GM23248 (cell line): Measurements from ENCODE around the gene TUFM. TPM values are rescaled to one million over a fixed set of nuclear protein-coding genes. Genes with fewer than 3 reads are reported as not detected.
"Not testable (repeated sequence)": the region's sequence is repeated elsewhere in the genome, so short reads cannot be mapped to it uniquely, and the experiment has no call there.

ENCODE experiments used
- DNase-seq: peaks from one replicate; pipeline ENCODE4 v3.0.0-alpha.2; 2015
- H2AFZ ChIP-seq: fragments of 200-600 bp; sonication (generic); 2 replicates; pipeline ENCODE4 v1.6.1; 2016; ENCODE audit warnings: antibody characterized with exemption
- H3F3A ChIP-seq: fragments of 200-600 bp; sonication (generic); 2 replicates; pipeline ENCODE4 v1.6.1; 2016; ENCODE audit warnings: mild to moderate bottlenecking, antibody characterized with exemption, mixed run types; ENCODE audit not compliant: insufficient read depth
- H3K27ac ChIP-seq: fragments of 200-600 bp; sonication (generic); 2 replicates; pipeline ENCODE4 v1.5.1; 2016; ENCODE audit warnings: mild to moderate bottlenecking
- H3K27me3 ChIP-seq: fragments of 200-600 bp; sonication (generic); replicated peaks from 2 replicates; pipeline ENCODE4 v1.6.1; 2016; ENCODE audit warnings: mild to moderate bottlenecking; ENCODE audit not compliant: insufficient read depth
- H3K36me3 ChIP-seq: fragments of 200-600 bp; sonication (generic); 2 replicates; pipeline ENCODE4 v1.6.1; 2016; ENCODE audit warnings: low read depth, mild to moderate bottlenecking
- H3K4me1 ChIP-seq: fragments of 200-600 bp; sonication (generic); 2 replicates; pipeline ENCODE4 v1.6.1; 2016; ENCODE audit warnings: mild to moderate bottlenecking; ENCODE audit not compliant: insufficient read depth
- H3K4me2 ChIP-seq: fragments of 200-600 bp; sonication (generic); one replicate; pipeline ENCODE4 v1.6.1; 2016; ENCODE audit warnings: mild to moderate bottlenecking; ENCODE audit not compliant: unreplicated experiment
- H3K4me3 ChIP-seq: fragments of 200-600 bp; sonication (generic); 2 replicates; pipeline ENCODE4 v1.5.1; 2016; ENCODE audit warnings: mild to moderate bottlenecking
- H3K79me2 ChIP-seq: fragments of 200-600 bp; sonication (generic); 2 replicates; pipeline ENCODE4 v1.6.1; 2016; ENCODE audit warnings: mild to moderate bottlenecking; ENCODE audit not compliant: insufficient read depth
- H3K9ac ChIP-seq: fragments of 200-600 bp; sonication (generic); 2 replicates; pipeline ENCODE4 v1.6.1; 2016; ENCODE audit warnings: mild to moderate bottlenecking
- H3K9me2 ChIP-seq: fragments of 200-600 bp; sonication (generic); 2 replicates; pipeline ENCODE4 v1.6.1; 2016; ENCODE audit warnings: mixed run types, mild to moderate bottlenecking, moderate library complexity; ENCODE audit not compliant: insufficient read depth
- H3K9me3 ChIP-seq: fragments of 200-600 bp; sonication (generic); one replicate; pipeline ENCODE4 v1.6.1; 2017; ENCODE audit warnings: low read depth
- H4K20me1 ChIP-seq: fragments of 200-600 bp; sonication (generic); 2 replicates; pipeline ENCODE4 v1.6.0; 2016; ENCODE audit not compliant: insufficient read depth
- EZH2 ChIP-seq: fragments of 200-600 bp; sonication (generic); IDR thresholded peaks from 2 replicates; pipeline ENCODE4 v1.6.1; 2018; ENCODE audit warnings: antibody characterized with exemption, mild to moderate bottlenecking; ENCODE audit not compliant: insufficient read depth, poor library complexity, severe bottlenecking
- EZH2phosphoT487 ChIP-seq: fragments of 200-600 bp; sonication (generic); IDR thresholded peaks from 2 replicates; pipeline ENCODE4 v1.6.1; 2018; ENCODE audit warnings: antibody characterized with exemption, moderate library complexity, mild to moderate bottlenecking, low read depth; ENCODE audit not compliant: insufficient read depth
- WGBS, 2 experiments: methylation state at CpG; one replicate each; pipeline ENCODE4 v1.1.6; 2015 to 2017; ENCODE audit warnings: low lambda C conversion rate in 2 of 2, low coverage in 1 of 2; ENCODE audit errors: missing lambda C conversion rate in 2 of 2; 5-methylcytosine and 5-hydroxymethylcytosine counted together
- in situ Hi-C: fragments of 300-500 bp; cut with MboI; formaldehyde crosslinking; loops from 2 replicates; pipeline ENCODE4 v1.15.0; 2020
- polyA plus RNA-seq: library from polyadenylated mRNA; unstranded; fragments of >200 nt; fragmentation: Nextera tagmentation; extraction: Ambion mirVana; gene quantifications from 2 replicates; pipeline ENCODE4 v1.2.1, GENCODE V29; 2016
- total RNA-seq: library from RNA; depleted of rRNA; stranded (reverse); fragments of >200 nt; shearing (Covaris generic); gene quantifications from 2 replicates; pipeline ENCODE4 v1.2.3, GENCODE V29; 2014

The TUFM gene
- total and polyA plus RNA-seq, 2 experiments from 2014 or later: 95.2 to 141 TPM

GRCh38 chr16:28823291-28823872 lies 22.8 kb downstream of the TUFM start:
- peaks cover 83% of the 10 kb centered on the region for H3K79me2 ChIP-seq
- H3K9me3 ChIP-seq: no peaks in the 10 kb centered on the region
- peaks cover 6% of the 10 kb centered on the region; the same call in 1 of the 2 replicates for H4K20me1 ChIP-seq
- no peak for TF ChIP-seq EZH2phosphoT487
- TF ChIP-seq EZH2: no peak
- no peaks in the 10 kb centered on the region for H3K27me3 ChIP-seq
- no peaks in the 10 kb centered on the region for H3K9me2 ChIP-seq
- H3K4me2 ChIP-seq: peak overlapping the region; percentile 58
- peaks cover 7% of the 10 kb centered on the region; the same call in 1 of the 2 replicates for H3F3A ChIP-seq
- in situ Hi-C loops: no loop called here
- peaks cover 26% of the 10 kb centered on the region for H3K4me1 ChIP-seq
- peak; percentile 65 for DNase-seq
- H3K9ac ChIP-seq: peak overlapping the region; percentile 94
- peaks cover 27% of the 10 kb centered on the region for H3K36me3 ChIP-seq
- H3K4me3 ChIP-seq: peak overlapping the region; percentile 91
- H2AFZ ChIP-seq: peak overlapping the region; percentile 92
- 1 to 3% methylated on average over 29 to 57 of the region's 62 CpGs for WGBS, 2 experiments
- peak overlapping the region; percentile 89 for H3K27ac ChIP-seq

DNA sequence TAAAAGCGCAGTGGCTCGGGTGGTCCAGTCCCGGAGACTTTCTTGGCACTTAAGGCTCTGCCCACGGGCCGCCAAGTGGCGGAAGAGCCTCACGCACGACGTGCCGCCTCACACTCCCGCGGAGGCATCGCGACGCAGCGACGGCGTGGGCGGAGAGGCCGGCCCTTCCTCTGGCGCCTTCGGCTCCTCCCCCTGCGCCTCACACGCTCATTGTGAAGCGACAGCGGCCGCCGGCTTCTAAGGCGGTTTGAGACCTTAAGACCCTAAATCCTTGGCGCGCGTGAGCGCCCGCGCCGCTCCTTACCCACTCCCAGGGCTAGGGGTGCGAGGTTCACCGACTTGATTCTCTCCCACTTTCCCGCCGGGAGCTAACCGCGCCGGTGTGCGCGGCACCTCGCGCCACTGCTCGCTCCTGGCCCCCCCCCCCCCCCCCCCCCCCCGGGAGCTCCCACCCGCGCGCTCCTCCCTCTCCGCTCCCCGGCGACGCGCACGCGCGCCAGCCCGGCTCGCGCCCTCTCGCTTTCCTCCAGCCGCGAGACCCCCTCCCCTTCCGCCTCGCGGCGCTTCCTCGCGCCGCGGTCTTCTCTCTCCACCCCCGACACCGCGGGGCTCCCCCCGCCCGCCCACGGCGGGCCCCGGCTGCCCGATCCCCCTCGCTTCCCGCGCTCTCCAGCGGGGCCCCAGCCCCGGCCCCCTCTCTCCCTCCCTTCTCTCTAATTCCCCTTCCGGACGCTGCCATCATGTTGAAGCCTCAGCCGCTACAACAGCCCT lies 23.4 kb downstream of the TUFM start, which contains the start of gene ATXN2L:
Gene ATXN2L, plus strand, starts transcription at position 480 of the 771 bp plus-strand sequence. Its CDS starts 261 bp downstream, at position 741.
- WGBS, 2 experiments: 1% methylated on average over 37 to 70 of the region's 91 CpGs
- in situ Hi-C loops: no loop called here
- no peaks in the 10 kb centered on the region for H3K9me3 ChIP-seq
- TF ChIP-seq EZH2 (no peak), EZH2phosphoT487 (no peak)
- no peaks in the 10 kb centered on the region for H3K27me3 ChIP-seq
- peak within 1 kb of the TSS; percentile 91 for H3K4me3 ChIP-seq
- H3F3A ChIP-seq: peaks cover 4% of the 10 kb centered on the region; the same call in 1 of the 2 replicates
- peaks cover 6% of the 10 kb centered on the region; the same call in 1 of the 2 replicates for H4K20me1 ChIP-seq
- peaks cover 26% of the 10 kb centered on the region for H3K4me1 ChIP-seq
- H3K79me2 ChIP-seq: peaks cover 78% of the 10 kb centered on the region
- peak within 1 kb of the TSS; percentile 92 for H2AFZ ChIP-seq
- peak; percentile 99 for DNase-seq
- H3K9me2 ChIP-seq: no peaks in the 10 kb centered on the region
- peak within 1 kb of the TSS; percentile 94 for H3K9ac ChIP-seq
- H3K27ac ChIP-seq: peak within 1 kb of the TSS; percentile 89
- H3K4me2 ChIP-seq: peak within 1 kb of the TSS; percentile 82
- H3K36me3 ChIP-seq: peaks cover 22% of the 10 kb centered on the region

GRCh38 chr16:28821874-28822519 lies 24.2 kb downstream of the TUFM start:
- Histone ChIP-seq H3K36me3 (peaks cover 15% of the 10 kb centered on the region), H3K9ac (peak overlapping the region; percentile 94), H4K20me1 (peaks cover 6% of the 10 kb centered on the region; the same call in 1 of the 2 replicates), H3K4me2 (peak overlapping the region; percentile 82), H3K27me3 (no peaks in the 10 kb centered on the region), H3K9me2 (no peaks in the 10 kb centered on the region), H2AFZ (peak overlapping the region; percentile 92), H3K4me1 (peaks cover 26% of the 10 kb centered on the region), H3K4me3 (peak overlapping the region; percentile 91), H3K9me3 (no peaks in the 10 kb centered on the region), H3K79me2 (peaks cover 71% of the 10 kb centered on the region), H3F3A (no peaks in the 10 kb centered on the region), H3K27ac (peak overlapping the region; percentile 89)
- 22 to 24% methylated on average over 13 of the region's 13 CpGs for WGBS, 2 experiments
- in situ Hi-C loops: no loop called here
- DNase-seq: peak; percentile 31
- TF ChIP-seq EZH2phosphoT487: no peak
- TF ChIP-seq EZH2: no peak

DNA sequence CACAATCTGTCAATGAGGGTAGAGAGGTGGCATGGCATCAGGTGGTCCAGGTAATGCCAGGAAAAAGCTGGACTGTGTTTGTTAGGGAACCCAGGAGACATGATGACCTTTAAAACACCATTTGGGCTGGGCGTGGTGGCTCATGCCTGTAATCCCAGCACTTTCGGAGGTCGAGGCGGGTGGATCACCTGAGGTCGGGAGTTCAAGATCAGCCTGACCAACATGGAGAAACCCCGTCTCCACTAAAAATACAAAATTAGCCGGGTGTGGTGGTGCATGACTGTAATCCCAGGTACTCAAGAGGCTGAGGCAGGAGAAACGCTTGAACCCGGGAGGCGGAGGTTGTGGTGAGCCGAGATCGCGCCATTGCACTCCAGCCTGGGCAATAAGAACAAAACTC lies 25.6 kb downstream of the TUFM start:
- 97% methylated on average over 11 to 13 of the region's 13 CpGs for WGBS, 2 experiments
- in situ Hi-C loops, H3K27ac ChIP-seq, H3K4me2 ChIP-seq, H3K9me3 ChIP-seq, H3K4me3 ChIP-seq, H3K9me2 ChIP-seq, H3F3A ChIP-seq, H2AFZ ChIP-seq, H4K20me1 ChIP-seq, H3K9ac ChIP-seq, H3K36me3 ChIP-seq, H3K27me3 ChIP-seq, DNase-seq: not testable (repeated sequence)
- Histone ChIP-seq H3K79me2 (peaks cover 56% of the 10 kb centered on the region), H3K4me1 (peaks cover 15% of the 10 kb centered on the region)
